HEK293 (cell line): ENCODE measurements around the gene TMEM161B.

Source experiments
- CTCF ChIA-PET: fragments of 350-600 bp; formaldehyde crosslinking; extraction: SDS; loops from one replicate; lab custom pipeline; 2021; ENCODE audit warnings: antibody characterized with exemption; lab: Yijun Ruan, JAX
- POLR2A ChIA-PET: fragments of 300-600 bp; formaldehyde crosslinking; extraction: SDS; loops from one replicate; lab custom pipeline; 2020; ENCODE audit warnings: antibody characterized with exemption, inconsistent platforms; lab: Yijun Ruan, JAX
- H3K27ac ChIP-seq: fragments of 200-500 bp; sonication (Bioruptor generic); 2 replicates; pipeline ENCODE4 v1.5.1; 2014; ENCODE audit warnings: low read depth, low read length, control low read depth, inconsistent platforms; ENCODE audit errors: extremely low read depth
- H3K36me3 ChIP-seq, 2 experiments: fragments of 200-500 bp in 1 of 2; sonication (Bioruptor generic) in 1 of 2; 1 replicate in 1 of 2; 2 replicates in 1 of 2; pipeline ENCODE4 v1.5.1; 2014 to 2017; ENCODE audit warnings: inconsistent platforms in 2 of 2, low read length in 2 of 2; ENCODE audit not compliant: control insufficient read depth in 2 of 2, insufficient read depth in 1 of 2
- H3K4me1 ChIP-seq: fragments of 200-500 bp; sonication (Bioruptor generic); 2 replicates; pipeline ENCODE4 v1.5.1; 2014; ENCODE audit warnings: mild to moderate bottlenecking, low read length, inconsistent platforms; ENCODE audit not compliant: control insufficient read depth, insufficient read depth
- H3K4me3 ChIP-seq: 2 replicates; pipeline ENCODE4 v1.5.1; 2011; ENCODE audit warnings: low read depth, mild to moderate bottlenecking, control low read depth, low read length, moderate library complexity
- H3K9me3 ChIP-seq: fragments of 200-500 bp; sonication (Bioruptor generic); 2 replicates; pipeline ENCODE4 v1.5.1; 2014; ENCODE audit warnings: low read depth, low read length, inconsistent platforms; ENCODE audit not compliant: control insufficient read depth, insufficient read depth
- MZF1 ChIP-seq: fragments of 450-650 bp; formaldehyde crosslinking; IDR thresholded peaks from 2 replicates; pipeline ENCODE4 v1.5.1; 2017; ENCODE audit warnings: missing biosample characterization, missing genetic modification characterization, borderline replicate concordance
- OVOL3 ChIP-seq: fragments of 450-650 bp; formaldehyde crosslinking; IDR thresholded peaks from 2 replicates; pipeline ENCODE4 v1.5.1; 2016; ENCODE audit warnings: missing biosample characterization, missing genetic modification characterization
- PRDM10 ChIP-seq: fragments of 450-650 bp; formaldehyde crosslinking; IDR thresholded peaks from 2 replicates; pipeline ENCODE4 v1.5.1; 2016; ENCODE audit warnings: missing biosample characterization, missing genetic modification characterization
- SCRT2 ChIP-seq: fragments of 450-650 bp; formaldehyde crosslinking; IDR thresholded peaks from 2 replicates; pipeline ENCODE4 v1.5.1; 2016; ENCODE audit warnings: missing biosample characterization, missing genetic modification characterization
- SP3 ChIP-seq: fragments of 450-650 bp; formaldehyde crosslinking; IDR thresholded peaks from 2 replicates; pipeline ENCODE4 v1.5.1; 2016; ENCODE audit warnings: missing biosample characterization, missing genetic modification characterization
- ZBTB17 ChIP-seq: fragments of 450-650 bp; formaldehyde crosslinking; IDR thresholded peaks from 2 replicates; pipeline ENCODE4 v1.5.1; 2016; ENCODE audit warnings: missing biosample characterization, missing genetic modification characterization
- ZBTB21 ChIP-seq: fragments of 450-650 bp; formaldehyde crosslinking; IDR thresholded peaks from 2 replicates; pipeline ENCODE4 v1.5.1; 2017; ENCODE audit warnings: missing biosample characterization, missing genetic modification characterization
- ZNF140 ChIP-seq: fragments of 450-650 bp; formaldehyde crosslinking; IDR thresholded peaks from 2 replicates; pipeline ENCODE4 v1.5.1; 2016; ENCODE audit warnings: missing biosample characterization, missing genetic modification characterization
- ZNF221 ChIP-seq: fragments of 450-650 bp; formaldehyde crosslinking; IDR thresholded peaks from 2 replicates; pipeline ENCODE4 v1.5.1; 2017; ENCODE audit warnings: missing biosample characterization, missing genetic modification characterization, borderline replicate concordance
- ZNF266 ChIP-seq: fragments of 450-650 bp; formaldehyde crosslinking; IDR thresholded peaks from 2 replicates; pipeline ENCODE4 v1.5.1; 2016; ENCODE audit warnings: missing biosample characterization, missing genetic modification characterization, low read depth
- ZNF488 ChIP-seq: fragments of 450-650 bp; formaldehyde crosslinking; IDR thresholded peaks from 2 replicates; pipeline ENCODE4 v1.5.1; 2016; ENCODE audit warnings: missing biosample characterization, missing genetic modification characterization
- ZNF529 ChIP-seq: fragments of 450-650 bp; formaldehyde crosslinking; IDR thresholded peaks from 2 replicates; pipeline ENCODE4 v1.5.1; 2017; ENCODE audit warnings: missing genetic modification characterization, missing biosample characterization; ENCODE audit not compliant: insufficient replicate concordance
- ZNF596 ChIP-seq: fragments of 450-650 bp; IDR thresholded peaks from 2 replicates; pipeline ENCODE4 v1.5.0; 2018; ENCODE audit warnings: missing biosample characterization, mild to moderate bottlenecking, missing genetic modification characterization, moderate library complexity
- ZNF785 ChIP-seq: fragments of 450-650 bp; formaldehyde crosslinking; IDR thresholded peaks from 2 replicates; pipeline ENCODE4 v1.5.1; 2016; ENCODE audit warnings: missing biosample characterization, missing genetic modification characterization
- TF ChIP-seq, protein P1 (sequence below): fragments of 450-650 bp; formaldehyde crosslinking; conservative IDR thresholded peaks from 2 replicates; pipeline ENCODE4 v1.5.1; 2016; ENCODE audit warnings: low read depth, missing biosample characterization, missing genetic modification characterization
- TF ChIP-seq, protein P2 (sequence below): fragments of 450-650 bp; formaldehyde crosslinking; IDR thresholded peaks from 2 replicates; pipeline ENCODE4 v1.5.1; 2016; ENCODE audit warnings: missing biosample characterization, missing genetic modification characterization, borderline replicate concordance
- TF ChIP-seq, protein P3 (sequence below): fragments of 450-650 bp; formaldehyde crosslinking; IDR thresholded peaks from 2 replicates; pipeline ENCODE4 v1.5.1; 2017; ENCODE audit warnings: missing biosample characterization, missing genetic modification characterization
- TF ChIP-seq, protein P4 (sequence below): fragments of 450-650 bp; formaldehyde crosslinking; IDR thresholded peaks from 2 replicates; pipeline ENCODE4 v1.5.1; 2016; ENCODE audit warnings: missing biosample characterization, missing genetic modification characterization

The TMEM161B gene

GRCh38 chr5:88269222-88269771, 652 bp upstream of the TMEM161B start:
- Histone ChIP-seq H3K36me3 (peaks cover 9 to 38% of the 10 kb centered on the region in 2 experiments; a peak in 1 of 3 replicates), H3K4me1 (no peaks in the 10 kb centered on the region), H3K4me3 (peak overlapping the region; percentile 62), H3K27ac (peak overlapping the region; percentile 52), H3K9me3 (no peaks in the 10 kb centered on the region)
- ChIA-PET POLR2A (no interaction called here), CTCF (interaction anchor here (1.1 kb wide), 1 partner anchor 412 kb away, joined by 4 read pairs; no protein-coding TSS in a partner anchor)
- no peak for TF ChIP-seq MZF1 (tag by site-specific recombination)
- TF ChIP-seq, protein P1, sequence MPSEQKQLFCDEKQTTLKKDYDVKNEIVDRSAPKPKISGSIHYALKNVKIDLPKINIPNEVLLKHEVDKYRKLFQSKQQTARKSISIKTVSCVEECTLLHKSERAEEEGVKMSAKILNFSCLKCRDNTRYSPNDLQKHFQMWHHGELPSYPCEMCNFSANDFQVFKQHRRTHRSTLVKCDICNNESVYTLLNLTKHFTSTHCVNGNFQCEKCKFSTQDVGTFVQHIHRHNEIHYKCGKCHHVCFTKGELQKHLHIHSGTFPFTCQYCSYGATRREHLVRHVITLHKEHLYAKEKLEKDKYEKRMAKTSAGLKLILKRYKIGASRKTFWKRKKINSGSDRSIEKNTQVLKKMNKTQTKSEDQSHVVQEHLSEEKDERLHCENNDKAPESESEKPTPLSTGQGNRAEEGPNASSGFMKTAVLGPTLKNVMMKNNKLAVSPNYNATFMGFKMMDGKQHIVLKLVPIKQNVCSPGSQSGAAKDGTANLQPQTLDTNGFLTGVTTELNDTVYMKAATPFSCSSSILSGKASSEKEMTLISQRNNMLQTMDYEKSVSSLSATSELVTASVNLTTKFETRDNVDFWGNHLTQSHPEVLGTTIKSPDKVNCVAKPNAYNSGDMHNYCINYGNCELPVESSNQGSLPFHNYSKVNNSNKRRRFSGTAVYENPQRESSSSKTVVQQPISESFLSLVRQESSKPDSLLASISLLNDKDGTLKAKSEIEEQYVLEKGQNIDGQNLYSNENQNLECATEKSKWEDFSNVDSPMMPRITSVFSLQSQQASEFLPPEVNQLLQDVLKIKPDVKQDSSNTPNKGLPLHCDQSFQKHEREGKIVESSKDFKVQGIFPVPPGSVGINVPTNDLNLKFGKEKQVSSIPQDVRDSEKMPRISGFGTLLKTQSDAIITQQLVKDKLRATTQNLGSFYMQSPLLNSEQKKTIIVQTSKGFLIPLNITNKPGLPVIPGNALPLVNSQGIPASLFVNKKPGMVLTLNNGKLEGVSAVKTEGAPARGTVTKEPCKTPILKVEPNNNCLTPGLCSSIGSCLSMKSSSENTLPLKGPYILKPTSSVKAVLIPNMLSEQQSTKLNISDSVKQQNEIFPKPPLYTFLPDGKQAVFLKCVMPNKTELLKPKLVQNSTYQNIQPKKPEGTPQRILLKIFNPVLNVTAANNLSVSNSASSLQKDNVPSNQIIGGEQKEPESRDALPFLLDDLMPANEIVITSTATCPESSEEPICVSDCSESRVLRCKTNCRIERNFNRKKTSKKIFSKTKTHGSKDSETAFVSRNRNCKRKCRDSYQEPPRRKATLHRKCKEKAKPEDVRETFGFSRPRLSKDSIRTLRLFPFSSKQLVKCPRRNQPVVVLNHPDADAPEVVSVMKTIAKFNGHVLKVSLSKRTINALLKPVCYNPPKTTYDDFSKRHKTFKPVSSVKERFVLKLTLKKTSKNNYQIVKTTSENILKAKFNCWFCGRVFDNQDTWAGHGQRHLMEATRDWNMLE (tag by site-specific recombination) = peak; percentile 57
- TF ChIP-seq SP3 (tag by site-specific recombination) = no peak
- no peak for TF ChIP-seq ZNF488 (tag by site-specific recombination)
- TF ChIP-seq, protein P2, sequence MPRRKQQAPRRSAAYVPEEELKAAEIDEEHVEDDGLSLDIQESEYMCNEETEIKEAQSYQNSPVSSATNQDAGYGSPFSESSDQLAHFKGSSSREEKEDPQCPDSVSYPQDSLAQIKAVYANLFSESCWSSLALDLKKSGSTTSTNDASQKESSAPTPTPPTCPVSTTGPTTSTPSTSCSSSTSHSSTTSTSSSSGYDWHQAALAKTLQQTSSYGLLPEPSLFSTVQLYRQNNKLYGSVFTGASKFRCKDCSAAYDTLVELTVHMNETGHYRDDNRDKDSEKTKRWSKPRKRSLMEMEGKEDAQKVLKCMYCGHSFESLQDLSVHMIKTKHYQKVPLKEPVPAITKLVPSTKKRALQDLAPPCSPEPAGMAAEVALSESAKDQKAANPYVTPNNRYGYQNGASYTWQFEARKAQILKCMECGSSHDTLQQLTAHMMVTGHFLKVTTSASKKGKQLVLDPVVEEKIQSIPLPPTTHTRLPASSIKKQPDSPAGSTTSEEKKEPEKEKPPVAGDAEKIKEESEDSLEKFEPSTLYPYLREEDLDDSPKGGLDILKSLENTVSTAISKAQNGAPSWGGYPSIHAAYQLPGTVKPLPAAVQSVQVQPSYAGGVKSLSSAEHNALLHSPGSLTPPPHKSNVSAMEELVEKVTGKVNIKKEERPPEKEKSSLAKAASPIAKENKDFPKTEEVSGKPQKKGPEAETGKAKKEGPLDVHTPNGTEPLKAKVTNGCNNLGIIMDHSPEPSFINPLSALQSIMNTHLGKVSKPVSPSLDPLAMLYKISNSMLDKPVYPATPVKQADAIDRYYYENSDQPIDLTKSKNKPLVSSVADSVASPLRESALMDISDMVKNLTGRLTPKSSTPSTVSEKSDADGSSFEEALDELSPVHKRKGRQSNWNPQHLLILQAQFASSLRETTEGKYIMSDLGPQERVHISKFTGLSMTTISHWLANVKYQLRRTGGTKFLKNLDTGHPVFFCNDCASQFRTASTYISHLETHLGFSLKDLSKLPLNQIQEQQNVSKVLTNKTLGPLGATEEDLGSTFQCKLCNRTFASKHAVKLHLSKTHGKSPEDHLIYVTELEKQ = no peak
- TF ChIP-seq ZNF221 = no peak
- peak; percentile 45; the same call in 1 of the 2 replicates for TF ChIP-seq PRDM10 (tag by site-specific recombination)
- TF ChIP-seq ZNF529 = no peak
- no peak for TF ChIP-seq ZNF140 (tag by site-specific recombination)
- TF ChIP-seq, protein P3, sequence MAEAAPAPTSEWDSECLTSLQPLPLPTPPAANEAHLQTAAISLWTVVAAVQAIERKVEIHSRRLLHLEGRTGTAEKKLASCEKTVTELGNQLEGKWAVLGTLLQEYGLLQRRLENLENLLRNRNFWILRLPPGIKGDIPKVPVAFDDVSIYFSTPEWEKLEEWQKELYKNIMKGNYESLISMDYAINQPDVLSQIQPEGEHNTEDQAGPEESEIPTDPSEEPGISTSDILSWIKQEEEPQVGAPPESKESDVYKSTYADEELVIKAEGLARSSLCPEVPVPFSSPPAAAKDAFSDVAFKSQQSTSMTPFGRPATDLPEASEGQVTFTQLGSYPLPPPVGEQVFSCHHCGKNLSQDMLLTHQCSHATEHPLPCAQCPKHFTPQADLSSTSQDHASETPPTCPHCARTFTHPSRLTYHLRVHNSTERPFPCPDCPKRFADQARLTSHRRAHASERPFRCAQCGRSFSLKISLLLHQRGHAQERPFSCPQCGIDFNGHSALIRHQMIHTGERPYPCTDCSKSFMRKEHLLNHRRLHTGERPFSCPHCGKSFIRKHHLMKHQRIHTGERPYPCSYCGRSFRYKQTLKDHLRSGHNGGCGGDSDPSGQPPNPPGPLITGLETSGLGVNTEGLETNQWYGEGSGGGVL (tag by site-specific recombination) = 0 out of 2 replicates have a peak, but pooled peaks have one; percentile 25
- no peak for TF ChIP-seq ZBTB21
- TF ChIP-seq, protein P4, sequence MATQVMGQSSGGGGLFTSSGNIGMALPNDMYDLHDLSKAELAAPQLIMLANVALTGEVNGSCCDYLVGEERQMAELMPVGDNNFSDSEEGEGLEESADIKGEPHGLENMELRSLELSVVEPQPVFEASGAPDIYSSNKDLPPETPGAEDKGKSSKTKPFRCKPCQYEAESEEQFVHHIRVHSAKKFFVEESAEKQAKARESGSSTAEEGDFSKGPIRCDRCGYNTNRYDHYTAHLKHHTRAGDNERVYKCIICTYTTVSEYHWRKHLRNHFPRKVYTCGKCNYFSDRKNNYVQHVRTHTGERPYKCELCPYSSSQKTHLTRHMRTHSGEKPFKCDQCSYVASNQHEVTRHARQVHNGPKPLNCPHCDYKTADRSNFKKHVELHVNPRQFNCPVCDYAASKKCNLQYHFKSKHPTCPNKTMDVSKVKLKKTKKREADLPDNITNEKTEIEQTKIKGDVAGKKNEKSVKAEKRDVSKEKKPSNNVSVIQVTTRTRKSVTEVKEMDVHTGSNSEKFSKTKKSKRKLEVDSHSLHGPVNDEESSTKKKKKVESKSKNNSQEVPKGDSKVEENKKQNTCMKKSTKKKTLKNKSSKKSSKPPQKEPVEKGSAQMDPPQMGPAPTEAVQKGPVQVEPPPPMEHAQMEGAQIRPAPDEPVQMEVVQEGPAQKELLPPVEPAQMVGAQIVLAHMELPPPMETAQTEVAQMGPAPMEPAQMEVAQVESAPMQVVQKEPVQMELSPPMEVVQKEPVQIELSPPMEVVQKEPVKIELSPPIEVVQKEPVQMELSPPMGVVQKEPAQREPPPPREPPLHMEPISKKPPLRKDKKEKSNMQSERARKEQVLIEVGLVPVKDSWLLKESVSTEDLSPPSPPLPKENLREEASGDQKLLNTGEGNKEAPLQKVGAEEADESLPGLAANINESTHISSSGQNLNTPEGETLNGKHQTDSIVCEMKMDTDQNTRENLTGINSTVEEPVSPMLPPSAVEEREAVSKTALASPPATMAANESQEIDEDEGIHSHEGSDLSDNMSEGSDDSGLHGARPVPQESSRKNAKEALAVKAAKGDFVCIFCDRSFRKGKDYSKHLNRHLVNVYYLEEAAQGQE (tag by site-specific recombination) = no peak
- no peak for TF ChIP-seq ZNF785 (tag by site-specific recombination)
- peak; percentile 77 for TF ChIP-seq SCRT2 (tag by site-specific recombination)
- TF ChIP-seq OVOL3 = no peak
- TF ChIP-seq ZNF266 (tag by site-specific recombination) = no peak
- TF ChIP-seq ZNF596 = 0 out of 2 replicates have a peak, but pooled peaks have one; percentile 28
- TF ChIP-seq ZBTB17 = peak; percentile 63
